WTC11 (cell line): ENCODE data around the gene RHOT2. TPM values are rescaled to one million over a fixed set of nuclear protein-coding genes. Genes with fewer than 3 reads are reported as not detected.
A peak's percentile ranks its signal among the peaks of the same experiment; 100 is the strongest.

Experiments used
- ATAC-seq: fragments of 200-7000 bp; cut with Tn5 transposase; 2 replicates; pipeline ENCODE4 v1.10.0; 2021; ENCODE audit warnings: mild to moderate bottlenecking, moderate library complexity
- CTCF ChIA-PET: fragments of 300-600 bp; sonication (Branson Sonifier 250); formaldehyde crosslinking; loops from one replicate; lab custom pipeline; 2021; ENCODE audit warnings: antibody characterized with exemption; lab: Charles Lee
- POLR2A ChIA-PET: fragments of 350-600 bp; sonication (Branson Sonifier 250); formaldehyde crosslinking; loops from one replicate; lab custom pipeline; 2021; ENCODE audit warnings: antibody characterized with exemption; lab: Charles Lee
- DNase-seq: peaks from one replicate; pipeline ENCODE4 v3.0.0; 2021; ENCODE audit warnings: low spot score
- H3K27ac Mint-ChIP-seq: 2 replicates; pipeline ENCODE4 v1.8.0; 2021; ENCODE audit warnings: mixed read lengths
- H3K27me3 Mint-ChIP-seq: 2 replicates; pipeline ENCODE4 v1.8.0; 2021; ENCODE audit warnings: low read depth, mild to moderate bottlenecking, moderate library complexity, mixed read lengths
- H3K36me3 Mint-ChIP-seq: 2 replicates; pipeline ENCODE4 v1.8.0; 2021; ENCODE audit warnings: mixed read lengths
- H3K4me1 Mint-ChIP-seq: 2 replicates; pipeline ENCODE4 v1.8.0; 2022; ENCODE audit warnings: mixed read lengths
- H3K4me3 Mint-ChIP-seq: 2 replicates; pipeline ENCODE4 v1.8.0; 2021; ENCODE audit warnings: mild to moderate bottlenecking, moderate library complexity, mixed read lengths
- H3K9me3 Mint-ChIP-seq: 2 replicates; pipeline ENCODE4 v1.8.0; 2021; ENCODE audit warnings: mixed read lengths
- ATF1 ChIP-seq: sonication (generic); formaldehyde crosslinking; IDR thresholded peaks from 2 replicates; pipeline ENCODE4 v1.8.1; 2023; ENCODE audit warnings: mild to moderate bottlenecking, moderate library complexity, missing genetic modification reagents
- E2F1 ChIP-seq: sonication (generic); formaldehyde crosslinking; IDR thresholded peaks from 2 replicates; pipeline ENCODE4 v1.8.0; 2022; ENCODE audit warnings: mild to moderate bottlenecking, missing genetic modification reagents
- HMGXB4 ChIP-seq: sonication (generic); formaldehyde crosslinking; IDR thresholded peaks from 2 replicates; pipeline ENCODE4 v1.8.1; 2023; ENCODE audit warnings: mild to moderate bottlenecking, moderate library complexity, missing genetic modification reagents
- IRF1 ChIP-seq: sonication (generic); formaldehyde crosslinking; IDR thresholded peaks from 2 replicates; pipeline ENCODE4 v1.8.0; 2023; ENCODE audit warnings: missing genetic modification reagents
- NFATC4 ChIP-seq: fragments of 250-450 bp; sonication (Bioruptor Pico); IDR thresholded peaks from 2 replicates; pipeline ENCODE4 v1.9.0; 2021; ENCODE audit warnings: mild to moderate bottlenecking
- NFYB ChIP-seq: sonication (generic); formaldehyde crosslinking; conservative IDR thresholded peaks from 2 replicates; pipeline ENCODE4 v1.8.0; 2022; ENCODE audit warnings: low read depth, missing genetic modification reagents
- NR3C1 ChIP-seq: sonication (generic); formaldehyde crosslinking; conservative IDR thresholded peaks from 2 replicates; pipeline ENCODE4 v1.8.1; 2023; ENCODE audit warnings: low read depth, mild to moderate bottlenecking, missing genetic modification reagents
- OVOL2 ChIP-seq: fragments of 250-450 bp; sonication (Bioruptor Pico); IDR thresholded peaks from 2 replicates; pipeline ENCODE4 v1.9.0; 2021; ENCODE audit warnings: mild to moderate bottlenecking, borderline replicate concordance
- PRRX2 ChIP-seq: fragments of 250-450 bp; sonication (Bioruptor Pico); IDR thresholded peaks from 2 replicates; pipeline ENCODE4 v1.8.0; 2021; ENCODE audit warnings: mild to moderate bottlenecking
- SMAD4 ChIP-seq: sonication (generic); formaldehyde crosslinking; IDR thresholded peaks from 2 replicates; pipeline ENCODE4 v1.8.0; 2022; ENCODE audit warnings: mild to moderate bottlenecking, missing genetic modification reagents
- ZBTB43 ChIP-seq: sonication (generic); formaldehyde crosslinking; IDR thresholded peaks from 2 replicates; pipeline ENCODE4 v1.8.1; 2023; ENCODE audit warnings: mild to moderate bottlenecking, missing genetic modification reagents
- ZMAT4 ChIP-seq: fragments of 250-450 bp; sonication (Bioruptor Pico); IDR thresholded peaks from 2 replicates; pipeline ENCODE4 v1.9.0; 2021; ENCODE audit warnings: mild to moderate bottlenecking
- ZNF317 ChIP-seq: sonication (generic); formaldehyde crosslinking; IDR thresholded peaks from 2 replicates; pipeline ENCODE4 v1.8.1; 2023; ENCODE audit warnings: low read depth, mild to moderate bottlenecking, moderate library complexity, missing genetic modification reagents, borderline replicate concordance
- ZNF416 ChIP-seq: fragments of 250-450 bp; sonication (Bioruptor Pico); IDR thresholded peaks from 2 replicates; pipeline ENCODE4 v1.9.0; 2021; ENCODE audit warnings: mild to moderate bottlenecking, inconsistent platforms
- total RNA-seq: library from RNA; stranded (reverse); gene quantifications from 3 replicates; pipeline ENCODE4 v1.2.3, GENCODE V29; 2021
- TF ChIP-seq, protein P1 (sequence below): sonication (generic); formaldehyde crosslinking; IDR thresholded peaks from 2 replicates; pipeline ENCODE4 v1.8.0; 2022; ENCODE audit warnings: missing genetic modification reagents
- TF ChIP-seq, protein P2 (sequence below): sonication (generic); formaldehyde crosslinking; IDR thresholded peaks from 2 replicates; pipeline ENCODE4 v1.8.0; 2022; ENCODE audit warnings: mild to moderate bottlenecking, missing genetic modification reagents
- TF ChIP-seq, protein P3 (sequence below): fragments of 250-450 bp; sonication (Bioruptor Pico); IDR thresholded peaks from 2 replicates; pipeline ENCODE4 v1.9.0; 2021; ENCODE audit warnings: mild to moderate bottlenecking, borderline replicate concordance

The RHOT2 gene
- total RNA-seq, 1 experiment from 2014 or later: 285 TPM

DNA sequence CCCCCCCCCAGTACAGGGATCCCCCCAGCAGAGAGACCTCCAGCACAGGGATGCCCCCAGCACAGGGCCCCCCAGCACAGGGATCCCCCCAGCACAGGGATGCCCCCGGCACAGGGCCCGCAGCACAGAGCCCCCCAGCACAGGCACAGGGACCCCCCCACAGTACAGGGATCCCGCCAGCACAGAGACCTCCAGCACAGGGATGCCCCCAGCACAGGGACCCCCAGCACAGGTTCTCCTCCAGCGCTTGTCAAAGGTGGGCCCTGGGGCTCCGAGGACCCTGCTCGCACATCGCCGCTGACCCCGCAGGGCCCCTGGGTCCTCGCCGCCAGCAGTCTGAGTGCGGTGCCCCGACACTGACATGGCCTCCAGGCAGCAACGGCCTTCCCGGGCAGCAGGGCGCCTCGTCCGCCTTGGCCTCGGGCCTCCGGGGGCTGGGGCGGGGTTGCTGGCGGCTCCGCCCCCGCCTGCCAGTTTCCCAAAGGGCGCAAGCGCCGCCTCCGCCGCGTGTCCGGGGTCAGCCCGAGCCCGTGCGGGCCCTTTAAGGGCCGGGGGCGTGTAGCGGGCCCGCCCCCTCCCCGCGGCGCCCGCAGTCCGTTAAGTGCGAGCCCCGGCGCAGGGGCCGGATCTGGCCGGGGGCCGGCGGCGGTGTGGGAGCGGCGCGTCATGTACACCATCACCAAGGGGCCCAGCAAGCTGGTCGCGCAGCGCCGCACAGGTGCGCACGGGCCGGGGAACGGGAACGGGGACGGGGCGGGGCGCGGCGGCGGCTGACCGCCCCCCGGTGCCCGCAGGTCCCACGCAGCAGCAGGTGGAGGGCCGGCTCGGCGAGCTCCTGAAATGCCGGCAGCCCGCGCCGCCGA, 26.4 kb upstream of the RHOT2 start, which contains the start of gene MCRIP2:
MCRIP2 (plus strand) TSS at position 503 of the 863 bp plus-strand sequence; CDS start at position 667, 164 bp downstream.
- Mint-ChIP-seq H3K27ac (no peak within 1 kb of the TSS), H3K9me3 (no peaks in the 10 kb centered on the region), H3K36me3 (no peaks in the 10 kb centered on the region), H3K4me1 (peaks cover 26% of the 10 kb centered on the region), H3K4me3 (peak within 1 kb of the TSS; percentile 69), H3K27me3 (peaks cover 2% of the 10 kb centered on the region; the same call in 1 of the 2 replicates)
- DNase-seq (peak; percentile 90), ATAC-seq (peak; percentile 58)
- CTCF ChIA-PET: interaction anchor here (1.0 to 1.9 kb wide), 4 partner anchors 19 to 62 kb away, joined by 3 to 8 read pairs (median 6); no protein-coding TSS in a partner anchor
- POLR2A ChIA-PET: no interaction called here
- TF ChIP-seq E2F1 (CRISPR knock-in tag) (no peak), NFATC4 (CRISPR knock-in tag) (no peak), ZNF416 (CRISPR knock-in tag) (no peak), OVOL2 (CRISPR knock-in tag) (no peak), HMGXB4 (peak; percentile 70), NFYB (CRISPR knock-in tag) (no peak), NR3C1 (no peak; the same call in 1 of the 2 replicates), PRRX2 (CRISPR knock-in tag) (no peak), SMAD4 (no peak), IRF1 (no peak; the same call in 1 of the 2 replicates), ZBTB43 (CRISPR knock-in tag) (no peak; the same call in 1 of the 2 replicates), ZMAT4 (CRISPR knock-in tag) (no peak), ATF1 (CRISPR knock-in tag) (no peak), ZNF317 (no peak)
- TF ChIP-seq, protein P1, sequence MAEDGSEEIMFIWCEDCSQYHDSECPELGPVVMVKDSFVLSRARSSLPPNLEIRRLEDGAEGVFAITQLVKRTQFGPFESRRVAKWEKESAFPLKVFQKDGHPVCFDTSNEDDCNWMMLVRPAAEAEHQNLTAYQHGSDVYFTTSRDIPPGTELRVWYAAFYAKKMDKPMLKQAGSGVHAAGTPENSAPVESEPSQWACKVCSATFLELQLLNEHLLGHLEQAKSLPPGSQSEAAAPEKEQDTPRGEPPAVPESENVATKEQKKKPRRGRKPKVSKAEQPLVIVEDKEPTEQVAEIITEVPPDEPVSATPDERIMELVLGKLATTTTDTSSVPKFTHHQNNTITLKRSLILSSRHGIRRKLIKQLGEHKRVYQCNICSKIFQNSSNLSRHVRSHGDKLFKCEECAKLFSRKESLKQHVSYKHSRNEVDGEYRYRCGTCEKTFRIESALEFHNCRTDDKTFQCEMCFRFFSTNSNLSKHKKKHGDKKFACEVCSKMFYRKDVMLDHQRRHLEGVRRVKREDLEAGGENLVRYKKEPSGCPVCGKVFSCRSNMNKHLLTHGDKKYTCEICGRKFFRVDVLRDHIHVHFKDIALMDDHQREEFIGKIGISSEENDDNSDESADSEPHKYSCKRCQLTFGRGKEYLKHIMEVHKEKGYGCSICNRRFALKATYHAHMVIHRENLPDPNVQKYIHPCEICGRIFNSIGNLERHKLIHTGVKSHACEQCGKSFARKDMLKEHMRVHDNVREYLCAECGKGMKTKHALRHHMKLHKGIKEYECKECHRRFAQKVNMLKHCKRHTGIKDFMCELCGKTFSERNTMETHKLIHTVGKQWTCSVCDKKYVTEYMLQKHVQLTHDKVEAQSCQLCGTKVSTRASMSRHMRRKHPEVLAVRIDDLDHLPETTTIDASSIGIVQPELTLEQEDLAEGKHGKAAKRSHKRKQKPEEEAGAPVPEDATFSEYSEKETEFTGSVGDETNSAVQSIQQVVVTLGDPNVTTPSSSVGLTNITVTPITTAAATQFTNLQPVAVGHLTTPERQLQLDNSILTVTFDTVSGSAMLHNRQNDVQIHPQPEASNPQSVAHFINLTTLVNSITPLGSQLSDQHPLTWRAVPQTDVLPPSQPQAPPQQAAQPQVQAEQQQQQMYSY: no peak; the same call in 1 of the 2 replicates
- TF ChIP-seq, protein P2, sequence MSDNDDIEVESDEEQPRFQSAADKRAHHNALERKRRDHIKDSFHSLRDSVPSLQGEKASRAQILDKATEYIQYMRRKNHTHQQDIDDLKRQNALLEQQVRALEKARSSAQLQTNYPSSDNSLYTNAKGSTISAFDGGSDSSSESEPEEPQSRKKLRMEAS (CRISPR knock-in tag): 0 out of 2 replicates have a peak, but pooled peaks have one; percentile 13
- TF ChIP-seq, protein P3, sequence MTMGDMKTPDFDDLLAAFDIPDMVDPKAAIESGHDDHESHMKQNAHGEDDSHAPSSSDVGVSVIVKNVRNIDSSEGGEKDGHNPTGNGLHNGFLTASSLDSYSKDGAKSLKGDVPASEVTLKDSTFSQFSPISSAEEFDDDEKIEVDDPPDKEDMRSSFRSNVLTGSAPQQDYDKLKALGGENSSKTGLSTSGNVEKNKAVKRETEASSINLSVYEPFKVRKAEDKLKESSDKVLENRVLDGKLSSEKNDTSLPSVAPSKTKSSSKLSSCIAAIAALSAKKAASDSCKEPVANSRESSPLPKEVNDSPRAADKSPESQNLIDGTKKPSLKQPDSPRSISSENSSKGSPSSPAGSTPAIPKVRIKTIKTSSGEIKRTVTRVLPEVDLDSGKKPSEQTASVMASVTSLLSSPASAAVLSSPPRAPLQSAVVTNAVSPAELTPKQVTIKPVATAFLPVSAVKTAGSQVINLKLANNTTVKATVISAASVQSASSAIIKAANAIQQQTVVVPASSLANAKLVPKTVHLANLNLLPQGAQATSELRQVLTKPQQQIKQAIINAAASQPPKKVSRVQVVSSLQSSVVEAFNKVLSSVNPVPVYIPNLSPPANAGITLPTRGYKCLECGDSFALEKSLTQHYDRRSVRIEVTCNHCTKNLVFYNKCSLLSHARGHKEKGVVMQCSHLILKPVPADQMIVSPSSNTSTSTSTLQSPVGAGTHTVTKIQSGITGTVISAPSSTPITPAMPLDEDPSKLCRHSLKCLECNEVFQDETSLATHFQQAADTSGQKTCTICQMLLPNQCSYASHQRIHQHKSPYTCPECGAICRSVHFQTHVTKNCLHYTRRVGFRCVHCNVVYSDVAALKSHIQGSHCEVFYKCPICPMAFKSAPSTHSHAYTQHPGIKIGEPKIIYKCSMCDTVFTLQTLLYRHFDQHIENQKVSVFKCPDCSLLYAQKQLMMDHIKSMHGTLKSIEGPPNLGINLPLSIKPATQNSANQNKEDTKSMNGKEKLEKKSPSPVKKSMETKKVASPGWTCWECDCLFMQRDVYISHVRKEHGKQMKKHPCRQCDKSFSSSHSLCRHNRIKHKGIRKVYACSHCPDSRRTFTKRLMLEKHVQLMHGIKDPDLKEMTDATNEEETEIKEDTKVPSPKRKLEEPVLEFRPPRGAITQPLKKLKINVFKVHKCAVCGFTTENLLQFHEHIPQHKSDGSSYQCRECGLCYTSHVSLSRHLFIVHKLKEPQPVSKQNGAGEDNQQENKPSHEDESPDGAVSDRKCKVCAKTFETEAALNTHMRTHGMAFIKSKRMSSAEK (CRISPR knock-in tag): no peak
